Muscle layer of duodenum (tissue), 2 donors: ENCODE data around the gene RNASE8.

Experiments used
- H3K27ac ChIP-seq: one replicate; pipeline ENCODE4 v1.7.0; 2013; ENCODE audit warnings: mild to moderate bottlenecking, low read length
- H3K27me3 ChIP-seq: one replicate; pipeline ENCODE4 v1.7.0; 2013; ENCODE audit warnings: low read depth, mild to moderate bottlenecking, control low read depth, low read length
- H3K36me3 ChIP-seq, 2 donors: one replicate each; pipeline ENCODE4 v1.7.0; 2013; ENCODE audit warnings: low read length in 2 of 2, control low read depth in 1 of 2, mild to moderate bottlenecking in 1 of 2; ENCODE audit not compliant: insufficient read depth in 2 of 2, control insufficient read depth in 1 of 2
- H3K4me1 ChIP-seq, 2 donors: one replicate each; pipeline ENCODE4 v1.7.0; 2013; ENCODE audit warnings: low read length in 2 of 2, mild to moderate bottlenecking in 2 of 2, control low read depth in 1 of 2, moderate library complexity in 1 of 2; ENCODE audit not compliant: insufficient read depth in 2 of 2, control insufficient read depth in 1 of 2
- H3K4me3 ChIP-seq, 2 donors: one replicate each; pipeline ENCODE4 v1.7.0; 2013; ENCODE audit warnings: low read length in 2 of 2, low read depth in 1 of 2, mild to moderate bottlenecking in 1 of 2
- H3K9me3 ChIP-seq, 2 donors: one replicate each; pipeline ENCODE4 v1.7.0; 2013; ENCODE audit warnings: low read length in 2 of 2, control low read depth in 1 of 2, mild to moderate bottlenecking in 1 of 2; ENCODE audit not compliant: control insufficient read depth in 1 of 2
- donor health status: healthy.

RNASE8 gene

DNA sequence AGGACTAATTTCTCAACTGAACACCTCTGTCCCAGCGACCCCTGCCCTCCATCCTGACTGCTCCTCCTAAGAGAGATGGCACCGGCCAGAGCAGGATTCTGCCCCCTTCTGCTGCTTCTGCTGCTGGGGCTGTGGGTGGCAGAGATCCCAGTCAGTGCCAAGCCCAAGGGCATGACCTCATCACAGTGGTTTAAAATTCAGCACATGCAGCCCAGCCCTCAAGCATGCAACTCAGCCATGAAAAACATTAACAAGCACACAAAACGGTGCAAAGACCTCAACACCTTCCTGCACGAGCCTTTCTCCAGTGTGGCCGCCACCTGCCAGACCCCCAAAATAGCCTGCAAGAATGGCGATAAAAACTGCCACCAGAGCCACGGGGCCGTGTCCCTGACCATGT lies 14.7 kb upstream of the RNASE8 start:
- H3K4me1 ChIP-seq, result peaks cover 23 to 28% of the 10 kb centered on the region in 2 donors
- H3K9me3 ChIP-seq, result no peaks in the 10 kb centered on the region
- no peak overlapping the region for H3K27ac ChIP-seq
- no peaks in the 10 kb centered on the region for H3K36me3 ChIP-seq
- no peak overlapping the region for H3K4me3 ChIP-seq
- no peaks in the 10 kb centered on the region for H3K27me3 ChIP-seq

DNA sequence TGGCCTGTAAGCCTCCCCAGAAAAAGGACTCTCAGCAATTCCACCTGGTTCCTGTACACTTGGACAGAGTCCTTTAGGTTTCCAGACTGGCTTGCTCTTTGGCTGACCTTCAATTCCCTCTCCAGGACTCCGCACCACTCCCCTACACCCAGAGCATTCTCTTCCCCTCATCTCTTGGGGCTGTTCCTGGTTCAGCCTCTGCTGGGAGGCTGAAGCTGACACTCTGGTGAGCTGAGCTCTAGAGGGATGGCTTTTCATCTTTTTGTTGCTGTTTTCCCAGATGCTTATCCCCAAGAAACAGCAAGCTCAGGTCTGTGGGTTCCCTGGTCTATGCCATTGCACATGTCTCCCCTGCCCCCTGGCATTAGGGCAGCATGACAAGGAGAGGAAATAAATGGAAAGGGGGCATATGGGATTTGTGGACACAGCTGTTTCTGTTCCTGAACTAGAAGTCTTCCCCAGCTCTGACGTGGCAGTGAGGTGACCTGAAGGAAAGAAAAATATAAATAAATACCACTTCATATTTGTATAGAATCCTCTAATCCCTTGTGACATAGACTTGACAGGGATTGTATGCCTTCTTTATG lies 14.1 kb upstream of the RNASE8 start:
- H3K9me3 ChIP-seq, result no peaks in the 10 kb centered on the region
- H3K4me3 ChIP-seq, result no peak overlapping the region
- no peaks in the 10 kb centered on the region for H3K36me3 ChIP-seq
- no peak overlapping the region for H3K27ac ChIP-seq
- peaks cover 18 to 23% of the 10 kb centered on the region in 2 donors for H3K4me1 ChIP-seq
- H3K27me3 ChIP-seq, result no peaks in the 10 kb centered on the region

DNA sequence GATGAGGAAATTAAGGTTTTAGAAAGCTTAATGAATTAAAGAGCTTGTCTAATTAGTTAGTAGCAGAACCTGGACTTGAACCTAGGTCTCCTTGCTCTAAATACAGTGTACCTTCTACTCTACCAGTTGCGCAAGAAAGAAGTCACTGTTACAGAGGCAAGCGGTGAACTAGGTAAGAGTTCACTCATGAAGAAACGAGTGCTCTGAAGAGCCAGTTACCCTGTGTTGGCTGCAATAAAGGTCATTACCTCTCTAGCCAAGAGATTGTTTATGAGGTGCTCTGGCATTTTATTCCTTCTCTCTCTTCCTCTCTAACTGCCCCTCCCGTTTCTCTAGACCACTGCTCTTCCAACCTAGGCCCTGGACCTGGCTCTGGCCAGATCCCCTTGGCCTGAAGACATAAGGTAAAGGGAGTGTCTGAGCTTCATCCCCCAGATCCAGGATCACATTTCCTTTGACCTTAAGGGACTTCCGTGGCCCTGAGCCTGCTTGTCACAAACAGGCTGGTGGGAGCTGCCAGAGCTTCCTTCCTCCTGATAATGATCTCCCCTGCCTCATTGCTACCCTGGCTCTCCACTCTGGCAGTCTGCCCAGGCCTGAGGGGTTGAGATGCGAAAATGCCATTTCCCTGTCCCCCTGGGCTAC lies 13.5 kb upstream of the RNASE8 start:
- Histone ChIP-seq H3K4me3 (no peak overlapping the region), H3K9me3 (no peaks in the 10 kb centered on the region), H3K36me3 (no peaks in the 10 kb centered on the region), H3K27me3 (no peaks in the 10 kb centered on the region), H3K4me1 (peaks cover 12 to 16% of the 10 kb centered on the region in 2 donors), H3K27ac (no peak overlapping the region)

DNA sequence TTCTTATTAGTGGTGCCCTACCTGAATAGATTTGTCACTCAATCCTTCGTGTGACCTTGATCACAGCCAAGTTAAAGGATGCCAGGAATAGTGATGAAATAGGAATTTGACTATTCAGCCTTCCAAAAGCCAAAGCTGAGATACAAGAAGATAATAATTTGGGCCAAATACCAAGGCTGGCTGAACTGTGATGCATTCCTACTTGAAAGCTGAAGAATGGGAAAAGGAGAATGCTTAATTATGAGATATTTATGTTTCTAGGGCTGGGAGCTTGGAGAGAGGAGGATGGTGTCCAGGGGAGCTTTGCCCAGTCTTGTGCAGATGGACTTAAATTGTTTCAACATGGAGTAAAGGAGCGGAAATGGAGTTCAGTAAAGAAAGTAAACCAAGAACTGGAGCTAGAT lies 10.2 kb upstream of the RNASE8 start:
- Histone ChIP-seq H3K36me3 (no peaks in the 10 kb centered on the region), H3K4me3 (no peak overlapping the region), H3K27me3 (no peaks in the 10 kb centered on the region), H3K9me3 (no peaks in the 10 kb centered on the region), H3K27ac (no peak overlapping the region), H3K4me1 (peaks cover 3 to 5% of the 10 kb centered on the region in 2 donors)

DNA sequence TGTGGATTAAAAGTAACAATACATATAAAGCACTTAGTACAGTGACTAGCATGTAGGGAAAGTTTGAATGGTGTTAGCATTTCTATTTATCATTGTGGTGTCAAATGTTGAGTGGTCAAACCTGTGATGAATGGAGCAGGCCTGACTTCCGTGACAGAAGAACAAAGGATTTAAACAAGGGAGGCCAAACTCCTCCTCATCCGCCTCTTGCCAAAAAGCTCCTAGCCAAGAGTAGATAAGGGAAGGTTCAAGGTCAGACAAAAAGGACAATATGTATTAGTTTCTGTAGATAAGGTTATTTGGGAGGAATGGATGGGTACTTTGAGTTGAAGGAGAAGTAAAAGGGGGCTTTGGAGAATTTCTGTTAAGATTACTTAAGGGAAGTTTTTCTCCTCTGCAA lies 9.0 kb upstream of the RNASE8 start:
- H3K27ac ChIP-seq, result no peak overlapping the region
- H3K4me3 ChIP-seq, result no peak overlapping the region
- peaks cover 1 to 3% of the 10 kb centered on the region in 2 donors for H3K4me1 ChIP-seq
- no peaks in the 10 kb centered on the region for H3K27me3 ChIP-seq
- H3K9me3 ChIP-seq, result no peaks in the 10 kb centered on the region
- no peaks in the 10 kb centered on the region for H3K36me3 ChIP-seq

DNA sequence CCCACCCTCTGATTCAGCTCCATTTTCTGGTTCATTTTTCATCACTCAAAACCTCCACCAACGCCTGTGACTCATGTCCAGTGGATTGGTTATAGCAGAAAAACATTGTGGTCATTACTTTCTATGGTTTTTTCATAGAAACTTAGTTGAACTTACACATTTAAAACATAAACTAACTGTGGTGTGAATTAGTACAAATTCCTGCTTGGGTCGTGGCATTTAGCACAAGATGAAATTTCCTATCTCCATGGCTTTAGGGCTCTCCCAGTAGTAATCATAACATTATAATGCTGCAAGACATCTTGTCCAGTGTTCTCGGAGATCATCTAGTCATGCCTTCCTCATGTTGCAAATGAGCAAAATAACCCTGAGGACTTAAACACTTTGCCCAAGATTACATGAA lies 8.3 kb upstream of the RNASE8 start:
- H3K4me1 ChIP-seq, result no peaks in the 10 kb centered on the region
- H3K4me3 ChIP-seq, result no peak overlapping the region
- no peaks in the 10 kb centered on the region for H3K27me3 ChIP-seq
- no peaks in the 10 kb centered on the region for H3K9me3 ChIP-seq
- H3K27ac ChIP-seq, result no peak overlapping the region
- no peaks in the 10 kb centered on the region for H3K36me3 ChIP-seq

DNA sequence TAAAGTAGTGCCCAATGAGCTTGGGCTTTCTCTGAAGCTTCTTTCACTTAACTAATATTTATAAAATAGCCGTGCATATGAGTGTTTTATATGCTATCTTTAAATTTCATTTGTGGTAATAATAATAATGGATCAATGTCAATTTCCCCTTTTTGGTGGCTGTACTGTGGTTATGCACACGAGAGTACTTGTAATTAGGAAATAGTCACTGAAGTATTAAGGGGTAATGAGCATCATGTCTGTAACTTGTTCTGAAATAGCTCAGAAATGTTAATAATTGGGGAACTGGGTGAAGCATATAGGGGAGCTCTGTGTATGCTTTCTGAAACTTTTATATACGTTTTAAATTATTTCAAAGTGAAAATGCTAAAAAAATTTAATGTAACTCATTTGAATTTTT lies 7.0 kb upstream of the RNASE8 start:
- Histone ChIP-seq H3K4me1 (no peaks in the 10 kb centered on the region), H3K27me3 (no peaks in the 10 kb centered on the region), H3K27ac (no peak overlapping the region), H3K4me3 (no peak overlapping the region), H3K36me3 (no peaks in the 10 kb centered on the region), H3K9me3 (no peaks in the 10 kb centered on the region)

DNA sequence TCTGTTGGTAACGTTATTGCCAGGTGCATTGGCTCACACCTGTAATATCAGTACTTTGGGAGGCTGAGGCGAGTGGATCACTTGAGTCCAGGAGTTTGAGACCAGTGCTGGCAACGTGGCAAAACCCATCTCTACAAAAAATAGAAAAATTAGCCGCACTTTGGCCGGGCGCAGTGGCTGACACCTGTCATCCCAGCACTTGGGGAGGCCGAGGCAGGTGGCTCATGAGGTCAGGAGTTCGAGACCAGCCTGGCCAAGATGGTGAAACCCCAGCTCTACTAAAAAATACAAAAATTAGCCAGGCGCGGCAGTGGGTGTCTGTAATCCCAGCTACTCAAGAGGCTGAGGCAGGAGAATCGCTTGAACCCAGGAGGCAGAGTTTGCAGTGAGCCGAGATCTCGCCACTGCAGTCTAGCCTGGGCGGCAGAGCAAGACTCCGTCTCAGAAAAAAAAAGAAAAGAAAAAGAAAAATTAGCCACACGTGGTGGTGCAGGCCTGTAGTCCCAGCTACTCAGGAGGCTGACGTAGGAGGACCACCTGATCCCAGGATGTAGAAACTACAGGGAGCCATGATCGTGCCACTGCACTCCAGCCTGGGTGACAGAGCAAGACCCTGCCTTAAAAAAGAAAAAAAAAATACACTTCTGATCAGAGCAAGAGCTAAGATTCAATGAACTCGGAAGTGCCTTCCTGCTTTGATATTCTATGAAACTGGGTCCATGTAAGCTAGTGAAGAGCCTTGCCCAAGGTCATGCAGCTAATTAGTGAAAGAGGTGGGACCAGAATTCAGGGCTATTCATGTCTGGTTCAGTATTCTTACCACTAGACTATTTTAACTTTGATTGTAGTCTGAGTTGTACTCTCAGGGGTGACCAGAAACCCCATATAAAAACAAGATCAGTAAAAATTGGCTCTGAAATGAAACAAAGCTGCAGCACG lies 4.2 kb upstream of the RNASE8 start:
- no peak overlapping the region for H3K4me3 ChIP-seq
- H3K27ac ChIP-seq, result peak overlapping the region; percentile 29
- H3K4me1 ChIP-seq, result no peaks in the 10 kb centered on the region
- H3K36me3 ChIP-seq, result no peaks in the 10 kb centered on the region
- H3K9me3 ChIP-seq, result no peaks in the 10 kb centered on the region
- H3K27me3 ChIP-seq, result no peaks in the 10 kb centered on the region

DNA sequence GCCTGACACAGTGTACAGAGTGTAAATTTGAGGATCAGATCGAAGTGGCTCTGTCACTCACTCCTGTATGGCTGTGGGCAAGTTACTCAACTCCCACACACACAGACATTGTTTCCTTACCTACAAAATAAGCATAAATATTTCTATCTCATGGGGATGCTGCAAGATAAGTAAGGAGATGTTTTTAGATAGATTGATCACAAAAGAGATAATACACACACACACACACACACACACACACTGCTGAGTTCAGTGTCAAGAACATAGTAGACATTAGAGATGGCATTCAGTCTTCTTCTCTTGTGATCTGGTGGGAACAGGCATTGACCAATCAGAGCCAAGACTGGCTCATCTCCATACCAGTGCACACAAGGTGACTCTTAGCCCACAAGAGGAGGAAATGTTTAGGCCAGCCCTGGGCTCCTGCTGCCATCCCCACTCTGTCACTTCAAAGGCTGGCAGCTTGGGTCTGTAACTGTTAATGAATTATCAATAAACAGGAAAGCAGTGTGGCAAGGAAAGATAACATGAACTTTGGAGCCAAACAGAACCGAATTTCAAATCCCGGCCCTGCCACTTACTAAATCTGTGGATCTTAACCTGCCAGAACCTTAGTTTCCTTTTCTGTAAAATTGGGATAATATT lies 3.4 kb upstream of the RNASE8 start:
- Histone ChIP-seq H3K4me1 (no peaks in the 10 kb centered on the region), H3K27me3 (no peaks in the 10 kb centered on the region), H3K9me3 (no peaks in the 10 kb centered on the region), H3K27ac (peak overlapping the region; percentile 29), H3K36me3 (no peaks in the 10 kb centered on the region), H3K4me3 (no peak overlapping the region)

DNA sequence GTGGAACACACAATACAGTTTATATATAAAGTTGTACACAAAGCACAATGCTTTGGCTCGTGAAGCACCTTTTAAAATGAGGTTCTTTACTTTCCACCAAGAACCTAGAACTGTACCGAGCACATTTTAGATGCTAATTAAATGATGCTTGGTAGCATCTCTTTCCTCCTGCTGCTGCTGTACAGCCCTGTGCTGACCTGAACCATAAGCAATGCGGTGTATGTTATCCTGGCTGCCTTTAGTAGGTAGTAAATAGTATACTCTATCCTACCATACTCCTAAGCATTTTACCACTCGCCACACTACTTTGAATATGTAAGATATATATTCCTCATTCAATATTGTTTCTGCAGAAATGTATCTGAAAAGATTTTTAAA lies 2.9 kb upstream of the RNASE8 start:
- H3K27me3 ChIP-seq, result no peaks in the 10 kb centered on the region
- H3K9me3 ChIP-seq, result no peaks in the 10 kb centered on the region
- no peaks in the 10 kb centered on the region for H3K4me1 ChIP-seq
- no peak overlapping the region for H3K27ac ChIP-seq
- H3K36me3 ChIP-seq, result no peaks in the 10 kb centered on the region
- no peak overlapping the region for H3K4me3 ChIP-seq

DNA sequence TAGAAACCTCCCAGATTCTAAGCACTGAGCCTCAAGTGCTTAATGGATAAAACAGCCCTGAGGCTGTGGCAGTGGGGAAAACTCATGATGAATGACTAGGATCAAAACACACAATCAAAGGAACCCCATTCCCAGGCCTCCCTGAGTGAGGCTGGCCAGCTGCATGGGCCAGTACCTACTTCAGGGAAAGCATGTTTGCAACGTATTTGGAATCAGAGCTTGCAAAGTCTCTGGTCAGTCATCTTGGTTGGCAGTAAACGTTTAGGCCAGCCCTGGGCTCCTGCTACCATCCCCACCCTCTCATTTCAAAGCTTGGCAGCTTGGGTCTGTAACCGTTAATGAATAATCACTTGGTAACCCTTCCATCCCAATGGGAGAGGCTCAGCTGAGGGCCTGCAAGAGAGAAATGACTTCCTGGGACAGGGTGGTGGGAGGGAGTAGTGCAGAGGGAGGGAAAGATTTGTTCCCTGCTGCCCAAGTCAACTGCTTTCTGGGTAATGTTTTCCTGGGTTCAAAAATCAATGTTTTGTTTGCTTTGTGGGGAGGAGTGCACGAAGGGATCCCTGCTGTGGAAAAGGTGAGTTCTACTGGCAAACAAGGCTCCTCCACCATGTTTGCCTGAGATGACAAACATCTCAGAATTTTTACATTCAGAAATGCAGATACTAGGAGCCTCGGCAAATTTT lies 2.0 kb upstream of the RNASE8 start:
- H3K4me1 ChIP-seq, result no peaks in the 10 kb centered on the region
- no peaks in the 10 kb centered on the region for H3K27me3 ChIP-seq
- no peaks in the 10 kb centered on the region for H3K9me3 ChIP-seq
- no peaks in the 10 kb centered on the region for H3K36me3 ChIP-seq
- no peak overlapping the region for H3K27ac ChIP-seq
- H3K4me3 ChIP-seq, result no peak overlapping the region
